ENCODE measurements around the gene TMTC1.

- TF ChIP-seq, protein P1, sequence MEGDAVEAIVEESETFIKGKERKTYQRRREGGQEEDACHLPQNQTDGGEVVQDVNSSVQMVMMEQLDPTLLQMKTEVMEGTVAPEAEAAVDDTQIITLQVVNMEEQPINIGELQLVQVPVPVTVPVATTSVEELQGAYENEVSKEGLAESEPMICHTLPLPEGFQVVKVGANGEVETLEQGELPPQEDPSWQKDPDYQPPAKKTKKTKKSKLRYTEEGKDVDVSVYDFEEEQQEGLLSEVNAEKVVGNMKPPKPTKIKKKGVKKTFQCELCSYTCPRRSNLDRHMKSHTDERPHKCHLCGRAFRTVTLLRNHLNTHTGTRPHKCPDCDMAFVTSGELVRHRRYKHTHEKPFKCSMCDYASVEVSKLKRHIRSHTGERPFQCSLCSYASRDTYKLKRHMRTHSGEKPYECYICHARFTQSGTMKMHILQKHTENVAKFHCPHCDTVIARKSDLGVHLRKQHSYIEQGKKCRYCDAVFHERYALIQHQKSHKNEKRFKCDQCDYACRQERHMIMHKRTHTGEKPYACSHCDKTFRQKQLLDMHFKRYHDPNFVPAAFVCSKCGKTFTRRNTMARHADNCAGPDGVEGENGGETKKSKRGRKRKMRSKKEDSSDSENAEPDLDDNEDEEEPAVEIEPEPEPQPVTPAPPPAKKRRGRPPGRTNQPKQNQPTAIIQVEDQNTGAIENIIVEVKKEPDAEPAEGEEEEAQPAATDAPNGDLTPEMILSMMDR (IDR thresholded peaks at IDR 0.05): no peak
- no peak for TF ChIP-seq POLR2A (IDR thresholded peaks at IDR 0.05)
These were observed 127.9 kb downstream of the TMTC1 start for GRCh38 chr12:29655861-29656260.

All from uterus (tissue), 2 donors.